GM19035 (cell line): Measurements from ENCODE around the gene KCNJ14.

Source experiments
- ATAC-seq: cut with Tn5 transposase; IDR thresholded peaks from one replicate; pipeline ENCODE4 v1.9.1; 2021; ENCODE audit not compliant: unreplicated experiment

Gene KCNJ14

GRCh38 chr19:48502350-48503018 lies 47.1 kb downstream of the KCNJ14 start:
- no peak for ATAC-seq

- ATAC-seq: no peak
Observed at GRCh38 chr19:48506138-48506733, 50.9 kb downstream of the KCNJ14 start.

GRCh38 chr19:48507911-48508439 lies 52.6 kb downstream of the KCNJ14 start:
- no peak for ATAC-seq

- ATAC-seq: no peak
Observed at GRCh38 chr19:48508729-48509411, 53.5 kb downstream of the KCNJ14 start.

- no peak for ATAC-seq
Observed at GRCh38 chr19:48509467-48510194, 54.3 kb downstream of the KCNJ14 start.

GRCh38 chr19:48510421-48511268 lies 55.3 kb downstream of the KCNJ14 start:
- ATAC-seq: no peak

GRCh38 chr19:48511321-48511731 lies 56.0 kb downstream of the KCNJ14 start:
- no peak for ATAC-seq

GRCh38 chr19:48511800-48512503 lies 56.6 kb downstream of the KCNJ14 start, which contains the start of gene LMTK3:
TSS of gene LMTK3 (minus strand) at chr19:48511835. CDS start at chr19:48511576, 259 bp downstream.
- no peak for ATAC-seq

- no peak for ATAC-seq
Observed at GRCh38 chr19:48512504-48513288, 57.3 kb downstream of the KCNJ14 start.

- ATAC-seq: peak; percentile 74
Observed at GRCh38 chr19:48513289-48514122, 58.1 kb downstream of the KCNJ14 start.

- no peak for ATAC-seq
Observed at GRCh38 chr19:48514123-48514458, 58.7 kb downstream of the KCNJ14 start.

- ATAC-seq: no peak
Observed at GRCh38 chr19:48516536-48516935, 61.2 kb downstream of the KCNJ14 start.
